Mesendoderm (in vitro differentiated cells): ENCODE measurements around the gene FAM240A.

Experiments
- DNase-seq: peaks from one replicate; pipeline ENCODE4 v3.0.0; 2013
- H2AK5ac ChIP-seq: 2 replicates; pipeline ENCODE4 v1.6.1; 2013; ENCODE audit warnings: low read length, inconsistent platforms
- H2BK120ac ChIP-seq: 2 replicates; pipeline ENCODE4 v1.6.1; 2013; ENCODE audit warnings: low read depth, mild to moderate bottlenecking, low read length, moderate library complexity, mixed read lengths
- H2BK15ac ChIP-seq: replicated peaks from 2 replicates; pipeline ENCODE4 v1.6.1; 2013; ENCODE audit warnings: low read depth, mild to moderate bottlenecking, moderate library complexity
- H2BK5ac ChIP-seq: 2 replicates; pipeline ENCODE4 v1.6.1; 2013; ENCODE audit warnings: low read length, inconsistent platforms
- H3K18ac ChIP-seq: 2 replicates; pipeline ENCODE4 v1.6.1; 2013; ENCODE audit warnings: mild to moderate bottlenecking, low read length, mixed read lengths
- H3K23ac ChIP-seq: one replicate; pipeline ENCODE4 v1.6.1; 2013; ENCODE audit warnings: low read length
- H3K27ac ChIP-seq: 2 replicates; pipeline ENCODE4 v1.5.1; 2013; ENCODE audit warnings: low read depth, mild to moderate bottlenecking, inconsistent platforms, low read length, moderate library complexity
- H3K27me3 ChIP-seq: 2 replicates; pipeline ENCODE4 v1.6.1; 2013; ENCODE audit warnings: low read length, control low read depth, mild to moderate bottlenecking, inconsistent platforms; ENCODE audit not compliant: insufficient read depth, poor library complexity
- H3K36me3 ChIP-seq: 2 replicates; pipeline ENCODE4 v1.6.1; 2013; ENCODE audit warnings: low read length, inconsistent platforms; ENCODE audit not compliant: control insufficient read depth, insufficient read depth
- H3K4ac ChIP-seq: one replicate; pipeline ENCODE4 v1.6.1; 2013; ENCODE audit warnings: low read depth, mild to moderate bottlenecking, low read length, moderate library complexity
- H3K4me1 ChIP-seq: 2 replicates; pipeline ENCODE4 v1.6.1; 2013; ENCODE audit warnings: low read depth, low read length, inconsistent platforms; ENCODE audit not compliant: control insufficient read depth
- H3K4me2 ChIP-seq: 2 replicates; pipeline ENCODE4 v1.6.1; 2013; ENCODE audit warnings: low read length
- H3K4me3 ChIP-seq: 2 replicates; pipeline ENCODE4 v1.5.1; 2013; ENCODE audit warnings: mild to moderate bottlenecking, low read length
- H3K56ac ChIP-seq: one replicate; pipeline ENCODE4 v1.6.1; 2013; ENCODE audit warnings: low read length
- H3K79me1 ChIP-seq: 2 replicates; pipeline ENCODE4 v1.6.1; 2013; ENCODE audit warnings: low read length, inconsistent platforms
- H3K79me2 ChIP-seq: 2 replicates; pipeline ENCODE4 v1.6.1; 2013; ENCODE audit warnings: mild to moderate bottlenecking, low read length; ENCODE audit not compliant: control insufficient read depth, insufficient read depth
- H3K9ac ChIP-seq: 2 replicates; pipeline ENCODE4 v1.6.1; 2013; ENCODE audit warnings: low read length, inconsistent platforms
- H4K5ac ChIP-seq: one replicate; pipeline ENCODE4 v1.6.1; 2013; ENCODE audit warnings: low read length
- H4K8ac ChIP-seq: one replicate; pipeline ENCODE4 v1.6.1; 2013; ENCODE audit warnings: low read depth, mild to moderate bottlenecking, control low read depth, low read length, moderate library complexity
- WGBS: extraction: QIAGEN DNeasy Blood & Tissue Kit; methylation state at CpG from one replicate; pipeline ENCODE4 v1.1.7; 2013; ENCODE audit warnings: low lambda C conversion rate, missing lambda C conversion rate; ENCODE audit not compliant: insufficient coverage; ENCODE audit errors: extremely low coverage; 5-methylcytosine and 5-hydroxymethylcytosine counted together

The FAM240A gene

GRCh38 chr3:46661776-46662766 is 49.7 kb downstream of the FAM240A start:
- Histone ChIP-seq H3K79me1 (no peaks in the 10 kb centered on the region), H3K4ac (no peak overlapping the region), H3K9ac (no peak overlapping the region), H3K4me3 (no peak overlapping the region), H3K4me2 (no peak overlapping the region), H3K18ac (no peak overlapping the region), H3K79me2 (no peaks in the 10 kb centered on the region), H3K23ac (peak overlapping the region; percentile 90), H2BK5ac (no peak overlapping the region), H3K27ac (no peak overlapping the region), H2BK15ac (no peak overlapping the region), H3K27me3 (no peaks in the 10 kb centered on the region), H4K5ac (no peak overlapping the region), H3K56ac (peak overlapping the region; percentile 17), H3K36me3 (no peaks in the 10 kb centered on the region), H2AK5ac (no peak overlapping the region), H4K8ac (no peak overlapping the region), H2BK120ac (no peak overlapping the region), H3K4me1 (peaks cover 8% of the 10 kb centered on the region)
- no CpG with 5 or more reads among the region's 15 CpGs for WGBS
- DNase-seq, result peak; percentile 53

GRCh38 chr3:46662771-46663551 is 50.6 kb downstream of the FAM240A start:
- no peak overlapping the region for H3K4me3 ChIP-seq
- H3K27ac ChIP-seq, result no peak overlapping the region
- no peak overlapping the region for H3K4me2 ChIP-seq
- no peaks in the 10 kb centered on the region for H3K36me3 ChIP-seq
- H3K79me1 ChIP-seq, result no peaks in the 10 kb centered on the region
- H3K27me3 ChIP-seq, result no peaks in the 10 kb centered on the region
- H4K8ac ChIP-seq, result no peak overlapping the region
- H3K23ac ChIP-seq, result no peak overlapping the region
- H4K5ac ChIP-seq, result no peak overlapping the region
- no peak overlapping the region for H2BK5ac ChIP-seq
- no CpG with 5 or more reads among the region's 17 CpGs for WGBS
- H2BK15ac ChIP-seq, result no peak overlapping the region
- peak overlapping the region; percentile 10 for H3K56ac ChIP-seq
- no peak overlapping the region for H3K18ac ChIP-seq
- no peak overlapping the region for H2BK120ac ChIP-seq
- H3K4ac ChIP-seq, result no peak overlapping the region
- H2AK5ac ChIP-seq, result no peak overlapping the region
- H3K9ac ChIP-seq, result no peak overlapping the region
- no peaks in the 10 kb centered on the region for H3K79me2 ChIP-seq
- H3K4me1 ChIP-seq, result peaks cover 8% of the 10 kb centered on the region
- DNase-seq, result no peak

- H3K27ac ChIP-seq, result no peak overlapping the region
- H3K4me2 ChIP-seq, result no peak overlapping the region
- peak; percentile 47 for DNase-seq
- H3K79me2 ChIP-seq, result no peaks in the 10 kb centered on the region
- H2BK5ac ChIP-seq, result no peak overlapping the region
- no CpG with 5 or more reads among the region's 8 CpGs for WGBS
- no peaks in the 10 kb centered on the region for H3K36me3 ChIP-seq
- no peak overlapping the region for H4K8ac ChIP-seq
- H3K4me1 ChIP-seq, result peaks cover 8% of the 10 kb centered on the region
- no peak overlapping the region for H2AK5ac ChIP-seq
- H3K4me3 ChIP-seq, result no peak overlapping the region
- H3K4ac ChIP-seq, result no peak overlapping the region
- no peak overlapping the region for H3K9ac ChIP-seq
- H4K5ac ChIP-seq, result no peak overlapping the region
- peak overlapping the region; percentile 17 for H3K56ac ChIP-seq
- H2BK15ac ChIP-seq, result no peak overlapping the region
- no peaks in the 10 kb centered on the region for H3K79me1 ChIP-seq
- no peak overlapping the region for H2BK120ac ChIP-seq
- H3K23ac ChIP-seq, result no peak overlapping the region
- no peak overlapping the region for H3K18ac ChIP-seq
- no peaks in the 10 kb centered on the region for H3K27me3 ChIP-seq
These were observed 51.3 kb downstream of the FAM240A start for GRCh38 chr3:46663591-46664135.

- Histone ChIP-seq H3K4me1 (peaks cover 8% of the 10 kb centered on the region), H3K4ac (no peak overlapping the region), H2AK5ac (no peak overlapping the region), H3K79me2 (no peaks in the 10 kb centered on the region), H3K23ac (no peak overlapping the region), H3K4me2 (no peak overlapping the region), H2BK15ac (no peak overlapping the region), H3K18ac (no peak overlapping the region), H3K27ac (no peak overlapping the region), H3K9ac (no peak overlapping the region), H3K36me3 (no peaks in the 10 kb centered on the region), H2BK120ac (no peak overlapping the region), H3K56ac (peak overlapping the region; percentile 40), H3K4me3 (no peak overlapping the region), H2BK5ac (no peak overlapping the region), H3K27me3 (no peaks in the 10 kb centered on the region), H3K79me1 (no peaks in the 10 kb centered on the region), H4K8ac (no peak overlapping the region), H4K5ac (no peak overlapping the region)
- DNase-seq, result no peak
- WGBS, result no CpG with 5 or more reads among the region's 6 CpGs
These were observed 52.1 kb downstream of the FAM240A start for GRCh38 chr3:46664188-46664970.

- Histone ChIP-seq H3K27me3 (no peaks in the 10 kb centered on the region), H3K9ac (no peak overlapping the region), H2BK15ac (no peak overlapping the region), H4K5ac (no peak overlapping the region), H3K27ac (no peak overlapping the region), H2AK5ac (no peak overlapping the region), H3K79me2 (no peaks in the 10 kb centered on the region), H3K4me3 (no peak overlapping the region), H3K56ac (peak overlapping the region; percentile 40), H3K18ac (no peak overlapping the region), H3K23ac (no peak overlapping the region), H2BK5ac (no peak overlapping the region), H3K4me2 (no peak overlapping the region), H3K4me1 (peaks cover 8% of the 10 kb centered on the region), H3K79me1 (no peaks in the 10 kb centered on the region), H3K36me3 (no peaks in the 10 kb centered on the region), H4K8ac (no peak overlapping the region), H3K4ac (no peak overlapping the region), H2BK120ac (no peak overlapping the region)
- DNase-seq, result no peak
- WGBS, result no CpG with 5 or more reads among the region's 23 CpGs
These were observed 52.8 kb downstream of the FAM240A start for GRCh38 chr3:46664971-46665762.
